Putamen (tissue), 1 donor: ENCODE data around the gene PRTFDC1.
A peak's percentile ranks its signal among the peaks of the same experiment; 100 is the strongest.
"Not testable (repeated sequence)": the region's sequence is repeated elsewhere in the genome, so short reads cannot be mapped to it uniquely, and the experiment has no call there.

Experiments
- DNase-seq: peaks from one replicate; pipeline ENCODE4 v3.0.0-alpha.2; 2016; ENCODE audit warnings: low spot score

The PRTFDC1 gene

DNA sequence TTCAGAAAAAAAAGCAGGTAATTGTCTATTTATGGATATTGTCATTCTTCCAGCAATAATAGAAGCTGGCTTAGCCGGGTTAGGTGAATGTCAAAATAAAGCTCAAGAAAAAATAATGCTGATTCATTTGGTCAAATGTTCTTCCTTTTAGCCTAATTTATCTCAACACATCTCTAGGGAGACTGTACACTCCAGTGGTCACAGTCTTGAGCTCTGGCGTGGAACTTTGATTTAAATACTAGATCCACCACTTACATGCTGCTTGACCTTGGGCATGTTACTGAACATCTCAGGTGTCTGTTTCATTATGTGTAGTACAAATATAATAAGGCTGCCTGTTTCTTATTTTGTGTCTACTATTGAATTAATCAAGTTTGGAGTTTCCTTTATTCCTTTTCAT, 22.0 kb downstream of the PRTFDC1 start:
- DNase-seq = no peak

DNA sequence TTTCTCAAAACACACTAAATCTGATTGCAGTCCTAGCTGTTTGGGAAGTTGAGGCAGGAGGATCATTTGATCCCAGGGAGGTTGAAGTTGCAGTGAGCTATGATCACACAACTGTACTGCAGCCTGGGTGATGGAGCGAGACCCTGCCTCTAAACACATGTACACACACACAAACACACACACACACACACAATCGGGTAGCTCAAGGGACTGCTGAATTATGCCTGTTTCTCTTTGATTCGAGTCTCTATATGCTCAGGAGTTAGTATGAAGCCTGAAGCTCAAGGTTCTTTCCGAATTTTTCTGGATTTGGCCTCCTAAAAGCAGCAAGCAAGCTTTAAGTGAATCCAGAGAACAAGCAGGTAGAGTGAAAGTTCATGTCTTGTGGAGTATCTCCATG, 22.5 kb downstream of the PRTFDC1 start:
- DNase-seq = no peak

DNA sequence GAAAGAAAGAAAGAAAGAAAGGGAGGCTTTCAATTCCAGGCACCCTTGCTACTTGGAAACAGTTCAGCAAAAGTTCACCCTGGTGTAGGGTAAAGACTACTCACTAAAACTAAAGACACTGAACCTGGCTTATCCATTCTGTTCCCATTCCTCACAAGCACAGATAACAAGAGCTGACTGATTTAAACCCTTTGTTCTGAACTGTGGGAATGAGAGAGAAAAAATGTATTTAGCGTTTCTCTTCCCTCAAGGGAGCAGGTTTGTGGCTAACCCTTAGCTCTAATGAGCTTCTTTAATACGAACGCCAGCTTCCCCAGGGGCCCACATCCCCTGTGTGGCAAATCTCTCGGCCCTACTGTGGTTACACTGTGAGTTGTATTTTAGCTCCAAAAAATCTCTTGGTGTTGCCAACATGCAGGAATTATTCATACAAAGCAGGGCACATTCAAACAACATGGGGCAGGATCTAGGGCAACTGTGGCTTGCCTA, 23.3 kb downstream of the PRTFDC1 start:
- DNase-seq = no peak

DNA sequence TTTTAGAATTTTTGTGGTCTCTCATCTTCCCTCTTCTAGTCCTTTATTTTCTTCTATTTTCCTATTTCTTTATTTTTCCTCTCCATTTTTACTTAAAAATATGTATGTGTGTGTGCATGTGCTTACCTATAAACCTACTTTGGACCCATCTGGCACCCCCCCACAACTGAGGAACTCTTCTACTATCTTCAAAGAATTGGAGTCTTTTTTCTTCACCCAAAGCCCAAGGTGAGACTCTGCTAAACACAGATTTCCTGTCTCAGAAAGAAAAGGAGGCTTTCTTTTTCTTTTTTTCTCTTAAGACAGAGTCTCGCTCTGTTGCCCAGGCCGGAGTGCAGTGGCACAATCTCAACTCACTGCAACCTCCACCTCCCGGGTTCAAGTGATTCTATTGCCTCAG, 24.2 kb downstream of the PRTFDC1 start:
- DNase-seq = no peak

DNA sequence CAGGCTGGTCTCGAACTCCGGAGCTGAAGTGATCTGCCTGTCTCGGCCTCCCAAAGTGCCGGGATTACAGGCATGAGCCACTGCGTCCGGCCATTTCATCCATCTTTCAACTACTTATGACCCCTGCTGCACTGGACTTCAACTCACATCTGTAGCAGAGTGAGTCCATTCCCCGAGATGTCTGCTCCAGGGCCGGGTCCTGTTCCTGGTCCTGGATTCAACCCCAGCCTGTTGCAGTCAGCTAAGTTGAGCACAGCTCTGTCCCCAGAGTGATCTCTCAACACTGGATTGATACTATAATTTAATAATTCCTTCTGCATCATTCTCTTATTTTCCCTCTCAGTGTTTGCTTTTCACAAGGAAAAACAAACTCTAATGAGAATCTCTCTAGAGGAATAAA, 25.8 kb downstream of the PRTFDC1 start:
- no peak for DNase-seq

DNA sequence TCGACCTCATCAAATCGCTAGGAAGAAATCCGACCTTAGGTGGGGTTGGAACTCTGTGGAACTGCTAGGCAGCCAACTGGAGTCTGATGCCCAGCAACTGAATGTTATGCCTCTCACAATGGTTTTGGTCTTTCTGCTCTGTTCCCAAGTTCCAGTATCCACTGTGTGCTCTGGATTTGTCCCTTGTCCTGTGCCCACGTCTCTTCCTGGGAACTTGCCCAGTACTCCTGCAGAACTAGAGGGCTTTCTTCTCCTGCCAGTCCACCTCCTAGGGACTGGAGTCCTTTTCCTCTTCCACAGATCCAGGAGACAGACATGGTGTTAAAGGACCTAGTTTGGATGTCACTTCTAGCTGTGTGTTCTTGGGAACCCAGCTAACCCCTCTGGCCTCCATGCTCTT, 26.6 kb downstream of the PRTFDC1 start:
- peak; percentile 44 for DNase-seq

DNA sequence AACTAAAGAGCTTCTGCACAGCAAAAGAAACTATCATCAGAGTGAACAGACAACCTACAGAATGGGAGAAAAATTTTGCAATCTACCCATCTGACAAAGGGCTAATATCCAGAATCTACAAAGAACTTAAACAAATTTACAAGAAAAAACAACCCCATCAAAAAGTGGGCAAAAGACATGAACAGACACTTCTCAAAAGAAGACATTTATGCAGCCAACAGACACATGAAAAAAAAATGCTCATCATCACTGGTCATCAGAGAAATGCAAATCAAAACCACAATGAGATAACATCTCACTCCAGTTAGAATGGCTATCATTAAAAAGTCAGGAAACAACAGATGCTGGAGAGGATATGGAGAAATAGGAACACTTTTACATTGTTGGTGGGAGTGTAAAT, 27.9 kb downstream of the PRTFDC1 start:
- not testable (repeated sequence) for DNase-seq

DNA sequence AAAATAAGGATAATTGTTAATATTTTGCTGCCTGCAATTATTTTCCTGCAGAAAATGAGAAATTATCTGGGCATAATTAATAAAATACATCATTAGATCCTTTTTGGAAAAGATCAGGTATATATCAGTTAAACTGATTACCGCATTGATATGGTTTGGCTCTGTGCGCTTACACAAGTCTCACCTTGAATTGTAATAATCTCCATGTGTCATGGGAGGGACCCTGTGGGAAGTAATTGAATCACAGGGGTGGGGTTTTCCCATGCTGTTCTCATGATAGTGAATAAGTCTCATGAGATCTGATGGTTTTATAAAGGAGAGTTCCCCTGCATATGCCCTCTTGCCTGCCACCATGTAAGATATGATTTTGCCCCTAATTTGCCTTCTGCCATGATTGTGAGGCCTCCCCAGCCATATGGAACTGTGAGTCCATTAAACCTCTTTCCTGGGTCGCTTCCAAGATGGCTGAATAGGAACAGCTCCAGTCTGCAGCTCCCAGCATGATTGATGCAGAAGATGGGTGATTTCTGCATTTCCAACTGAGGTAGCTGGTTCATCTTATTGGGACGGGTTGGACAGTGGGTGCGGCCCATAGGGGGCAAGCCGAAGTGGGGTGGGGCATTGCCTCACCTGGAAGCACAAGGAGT, 30.1 kb downstream of the PRTFDC1 start:
- not testable (repeated sequence) for DNase-seq

DNA sequence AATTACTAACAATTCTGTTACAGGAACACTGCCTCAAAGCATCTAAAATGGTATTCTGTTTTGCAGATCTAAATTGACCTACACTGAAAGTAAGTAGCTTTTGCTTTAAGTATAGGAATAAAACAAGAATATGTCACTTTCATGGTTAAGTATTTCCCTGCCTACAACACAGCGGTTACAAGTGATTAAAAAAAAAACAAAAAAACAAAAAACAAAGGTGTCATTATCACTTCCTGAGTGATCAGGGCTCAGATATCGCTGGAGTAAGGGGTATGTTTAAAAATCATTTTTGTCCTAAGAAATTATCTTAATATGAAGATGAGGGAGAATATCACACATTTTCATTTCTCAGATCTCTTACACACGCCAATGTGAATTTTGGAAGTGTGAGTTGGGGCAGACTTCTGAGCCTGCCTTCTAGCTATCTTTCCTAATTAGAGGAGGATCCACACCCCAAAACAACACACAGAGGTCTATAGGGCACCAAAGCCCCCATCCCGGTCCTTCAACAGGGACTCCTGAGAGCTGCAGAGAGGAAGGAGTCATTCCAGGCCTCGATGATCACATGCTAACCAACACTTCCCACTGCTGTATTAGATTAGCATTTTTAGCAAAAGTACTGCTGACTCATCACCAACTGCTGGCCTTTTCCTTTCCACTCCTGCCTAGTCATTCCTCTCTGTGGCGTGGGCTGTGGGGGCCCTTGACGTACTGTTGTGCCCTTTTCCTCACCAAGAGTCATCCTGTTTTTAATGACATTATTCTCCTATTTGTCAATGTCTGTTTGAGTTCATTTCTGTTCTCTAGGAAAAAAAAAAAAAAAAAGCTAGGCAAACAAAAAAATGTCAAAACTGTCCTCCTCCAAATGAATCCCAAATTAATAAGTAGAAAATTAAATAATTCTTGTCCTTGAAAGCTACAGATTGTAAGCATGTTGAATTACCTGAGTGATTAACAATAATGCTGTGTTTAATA, 31.2 kb downstream of the PRTFDC1 start:
- peak; percentile 73 for DNase-seq

DNA sequence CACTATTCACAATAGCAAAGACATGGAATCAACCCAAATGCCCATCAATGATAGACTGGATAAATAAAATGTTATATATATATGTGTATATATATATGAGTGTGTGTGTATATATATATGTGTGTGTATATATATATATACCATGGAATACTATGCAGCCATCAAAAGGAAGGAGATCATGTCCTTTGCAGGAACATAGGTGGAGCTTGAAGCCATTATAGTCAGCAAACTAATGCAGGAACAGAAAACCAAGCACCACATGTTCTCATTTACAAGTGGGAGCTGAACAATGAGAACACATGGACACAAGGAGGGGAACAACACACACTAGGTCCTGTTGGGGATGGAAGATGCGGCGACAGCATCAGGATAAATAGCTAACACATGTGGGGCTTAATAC, 32.2 kb downstream of the PRTFDC1 start:
- DNase-seq = not testable (repeated sequence)

DNA sequence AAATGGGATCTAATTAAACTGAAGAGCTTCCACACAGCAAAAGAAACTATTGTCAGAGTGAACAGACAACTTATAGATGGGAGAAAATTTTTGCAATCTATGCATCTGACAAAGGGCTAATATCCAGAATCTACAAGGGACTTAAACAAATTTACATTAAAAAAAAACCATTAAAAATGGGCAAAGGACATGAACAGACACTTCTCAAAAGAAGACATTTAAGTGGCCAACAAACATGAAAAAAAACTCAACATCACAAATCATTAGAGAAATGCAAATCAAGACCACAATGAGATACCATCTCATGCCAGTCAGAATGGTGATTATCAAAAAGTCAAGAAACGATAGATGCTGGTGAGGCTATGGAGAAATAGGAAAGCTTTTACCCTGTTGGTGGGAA, 32.8 kb downstream of the PRTFDC1 start:
- DNase-seq = not testable (repeated sequence)

DNA sequence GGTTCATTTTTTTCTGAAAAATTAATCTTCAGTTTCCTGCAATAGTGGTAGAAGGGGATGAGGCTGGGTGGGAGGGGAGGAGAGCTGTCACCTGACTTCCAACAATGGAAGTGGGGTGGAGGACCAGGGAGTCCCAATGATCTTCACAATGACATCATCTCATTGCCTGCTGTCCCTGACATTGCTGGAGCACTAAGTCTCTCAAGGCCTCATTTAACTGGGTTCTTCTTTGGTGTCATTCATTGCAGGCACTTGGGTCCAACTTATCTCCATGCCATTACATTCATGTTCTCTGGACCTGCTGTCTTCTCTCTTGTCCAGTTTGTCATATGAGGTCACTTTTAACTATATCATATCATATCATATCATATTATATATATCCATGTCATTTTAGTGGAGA, 34.4 kb downstream of the PRTFDC1 start:
- no peak for DNase-seq

DNA sequence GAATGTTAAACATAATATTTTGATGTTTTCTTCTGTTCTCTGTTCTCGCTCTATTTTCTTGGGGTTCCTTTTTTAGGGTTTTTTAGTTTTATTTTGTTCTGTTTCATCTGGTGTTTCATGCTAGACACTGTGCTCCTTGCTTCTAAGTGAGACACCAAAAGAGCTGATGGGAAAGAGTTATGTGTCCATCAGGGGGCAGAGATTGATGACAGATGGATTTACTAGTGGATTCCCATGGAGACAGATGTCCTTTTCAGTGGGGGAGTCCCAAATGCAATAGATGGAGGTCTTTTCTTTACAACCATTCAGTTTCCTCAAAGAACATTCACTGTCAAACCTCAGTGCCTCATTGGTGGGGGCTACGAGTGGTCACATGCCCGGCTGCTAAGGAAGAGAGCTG, 34.9 kb downstream of the PRTFDC1 start:
- DNase-seq = no peak

DNA sequence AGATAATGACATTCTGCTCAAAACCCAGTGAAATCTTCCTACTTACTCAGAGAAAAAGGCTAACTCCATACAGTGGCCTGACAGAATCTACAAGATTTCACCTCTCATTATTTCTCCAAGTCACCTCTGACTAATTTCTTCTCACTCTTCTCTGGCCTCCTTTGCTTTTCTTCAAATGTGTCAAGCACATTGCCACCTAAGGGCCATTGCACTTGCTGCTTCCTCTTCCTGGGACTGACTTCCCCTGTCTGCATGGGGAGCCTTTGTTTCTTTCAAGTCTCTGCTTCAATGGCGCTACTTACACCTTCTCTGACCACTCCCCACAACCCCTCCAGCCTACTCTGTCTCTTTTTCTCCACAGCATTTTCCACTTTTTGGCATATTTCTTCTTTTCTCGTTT, 36.0 kb downstream of the PRTFDC1 start:
- no peak for DNase-seq

DNA sequence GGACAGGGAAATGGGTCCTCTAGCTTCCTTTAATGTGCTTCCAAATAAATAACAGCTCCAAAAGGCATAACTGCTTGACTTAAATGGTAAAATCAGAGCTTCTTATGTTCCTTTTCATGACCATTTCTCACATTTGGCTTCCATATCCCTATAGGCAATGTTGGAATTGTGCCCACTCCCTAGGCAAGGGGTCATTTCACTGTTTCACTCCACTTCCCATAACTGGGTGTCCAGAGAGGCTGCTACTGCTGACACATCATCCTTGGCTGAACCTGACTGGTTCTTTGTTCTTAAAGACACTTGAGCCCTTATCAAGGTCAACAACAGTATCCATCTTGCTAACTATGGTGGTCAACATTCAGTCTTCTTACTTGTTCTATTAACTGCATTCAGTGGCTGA, 37.1 kb downstream of the PRTFDC1 start:
- no peak for DNase-seq

DNA sequence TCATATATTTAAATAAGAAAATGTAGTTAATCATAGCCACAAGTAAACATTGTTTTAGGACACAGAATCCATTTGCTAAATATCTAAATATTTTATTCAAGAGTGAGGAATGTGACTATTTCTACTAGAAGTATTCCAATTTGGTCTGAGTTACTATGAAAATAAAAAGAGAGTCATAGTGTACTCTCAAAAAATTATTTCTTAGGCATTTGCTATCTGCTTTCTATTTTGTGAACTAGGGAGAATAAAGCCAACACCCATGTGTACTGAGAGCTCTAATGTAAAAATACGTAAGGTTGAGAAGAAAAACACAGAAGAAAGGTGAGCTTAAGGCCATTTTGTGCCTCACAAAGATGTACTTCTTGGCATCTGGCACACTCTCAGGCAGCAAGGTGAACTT, 38.3 kb downstream of the PRTFDC1 start:
- no peak for DNase-seq

DNA sequence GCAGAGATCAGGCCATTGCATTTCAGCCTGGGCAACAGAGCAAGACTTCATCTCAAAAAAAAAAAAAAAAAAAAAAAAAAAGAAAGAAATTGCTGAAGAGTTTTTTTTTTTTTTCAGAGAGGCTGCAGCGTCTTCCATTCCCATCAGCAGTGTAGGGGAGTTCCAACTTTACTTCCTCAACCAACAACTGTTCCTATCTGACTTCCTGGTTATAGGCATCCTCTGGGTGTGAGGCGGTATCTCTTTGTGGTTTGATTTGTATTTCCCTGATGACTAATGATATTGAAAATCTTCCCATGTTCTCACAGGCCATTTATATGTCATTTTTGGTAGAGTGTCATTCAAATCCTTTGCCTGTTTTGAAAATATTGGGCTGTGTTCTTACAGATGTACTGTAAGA, 40.2 kb downstream of the PRTFDC1 start:
- DNase-seq = no peak

DNA sequence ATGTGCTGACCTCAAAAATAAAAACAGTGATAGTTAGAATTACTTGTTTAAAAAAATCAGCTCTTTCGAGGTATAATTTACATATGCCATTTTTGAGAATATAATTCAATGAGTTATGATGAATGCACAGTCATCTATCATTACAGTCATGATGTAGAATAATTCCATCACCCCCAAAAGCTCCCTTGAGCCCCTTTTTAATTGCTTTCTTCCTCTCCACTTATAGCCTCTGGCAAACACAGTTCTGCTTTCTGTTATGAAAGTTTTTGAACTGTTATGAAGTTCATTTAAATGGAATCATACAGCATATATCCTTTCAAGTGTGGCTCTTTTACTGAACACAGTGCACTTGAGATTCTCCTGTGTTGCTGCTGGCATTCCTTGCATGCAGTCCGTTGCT, 41.4 kb downstream of the PRTFDC1 start:
- no peak for DNase-seq

DNA sequence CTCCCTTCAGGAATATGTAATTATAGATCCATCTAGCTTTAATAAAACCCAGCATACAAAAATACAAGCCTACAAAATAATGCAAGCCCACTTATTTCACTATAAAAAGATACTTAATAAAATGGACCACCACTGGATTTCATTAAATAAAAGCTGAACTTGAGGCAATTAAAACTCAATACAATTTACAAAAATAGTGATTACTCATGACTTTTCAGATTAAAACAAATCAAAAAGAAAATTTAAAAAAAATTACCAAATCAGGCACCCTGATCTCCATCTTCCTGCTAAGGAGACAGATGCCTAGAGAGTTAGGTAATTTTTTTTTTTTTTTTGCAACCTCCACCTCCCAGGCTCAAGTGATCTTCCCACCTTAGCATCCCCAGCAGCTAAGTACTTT, 41.8 kb downstream of the PRTFDC1 start:
- DNase-seq = no peak

DNA sequence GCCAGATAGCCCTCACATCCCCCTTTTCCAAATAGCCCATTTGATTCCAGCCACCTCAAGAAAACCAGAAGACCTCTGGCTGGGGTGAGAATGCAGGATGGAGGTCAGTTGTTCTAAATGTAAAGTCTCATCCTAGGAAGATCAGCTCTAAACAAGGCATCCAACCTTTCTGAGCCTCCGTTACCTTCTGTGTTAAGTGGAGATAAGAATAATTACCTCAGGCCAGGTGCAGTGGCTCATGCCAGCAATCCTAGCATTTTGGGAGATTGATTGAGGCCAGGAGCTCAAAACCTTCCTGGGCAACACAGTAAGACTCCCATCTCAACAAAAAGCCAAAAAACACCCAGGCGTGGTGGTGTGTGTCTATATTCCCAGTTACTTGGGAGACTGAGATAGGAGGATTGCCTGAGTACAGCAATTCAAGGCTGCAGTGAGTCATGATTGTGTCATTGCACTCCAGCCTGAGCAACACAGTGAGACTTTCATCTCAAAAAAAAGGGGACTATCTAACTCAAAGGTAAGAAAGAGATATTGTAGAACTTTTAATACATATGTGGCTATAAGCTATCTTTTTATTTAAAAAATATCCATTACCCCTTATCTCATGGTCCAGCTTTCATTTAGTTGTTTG, 43.5 kb downstream of the PRTFDC1 start:
- no peak for DNase-seq

DNA sequence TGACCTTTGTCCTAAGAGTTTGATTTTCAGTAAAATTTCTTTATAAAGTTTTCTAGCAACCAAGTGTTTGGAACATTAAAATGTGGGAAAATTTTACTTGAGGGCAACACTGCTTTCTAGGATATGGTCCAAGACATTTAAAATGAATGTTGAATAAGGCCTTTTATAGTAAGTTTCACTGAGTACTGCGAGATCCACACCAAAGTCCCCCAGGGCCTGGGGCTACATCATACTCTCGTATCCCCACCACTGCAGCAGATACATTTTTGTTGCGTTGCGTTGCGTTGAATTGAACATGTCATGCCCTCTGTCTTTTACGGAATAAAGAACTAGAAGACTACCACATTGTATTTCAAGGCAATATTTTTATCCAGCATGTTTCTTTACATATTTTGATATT, 44.5 kb downstream of the PRTFDC1 start:
- no peak for DNase-seq

DNA sequence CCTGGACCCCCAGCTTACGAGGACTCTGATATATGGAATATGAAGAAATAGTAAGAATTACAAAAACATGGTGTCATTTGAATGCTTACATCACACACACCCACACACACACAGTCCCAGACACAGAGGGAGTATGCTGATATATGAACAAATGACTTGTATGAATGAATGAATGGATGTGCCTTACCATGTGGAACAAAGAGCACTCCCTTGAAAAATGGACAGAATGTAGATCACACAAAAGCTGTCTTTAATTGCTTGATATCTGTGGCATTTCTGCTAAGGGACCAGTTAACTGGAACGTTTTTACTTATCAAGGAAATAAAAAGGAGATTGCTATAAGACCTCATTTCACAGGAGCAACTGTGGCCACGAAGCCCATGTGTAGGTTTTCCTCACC, 46.0 kb downstream of the PRTFDC1 start:
- DNase-seq = no peak

DNA sequence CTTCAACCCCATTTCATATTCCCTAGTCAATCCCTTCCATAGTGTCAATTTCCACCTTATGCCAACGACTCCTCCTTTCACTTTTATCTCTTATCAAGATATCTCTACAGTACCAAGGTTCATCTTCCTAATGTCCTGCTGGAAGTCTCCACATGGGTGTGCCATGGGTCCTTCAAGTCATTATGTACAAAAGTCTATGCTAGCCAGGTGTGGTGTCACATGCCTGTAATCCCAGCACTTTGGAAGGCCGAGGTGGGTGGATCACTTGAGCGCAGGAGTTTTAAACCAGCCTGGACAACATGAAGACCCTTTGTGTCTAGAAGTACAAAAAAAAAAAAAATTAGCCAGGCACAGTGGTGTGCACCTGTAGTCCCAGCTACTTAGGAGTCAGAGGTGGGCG, 47.6 kb downstream of the PRTFDC1 start:
- DNase-seq = no peak
